Gastrocnemius medialis (tissue), 4 donors: ENCODE results near the gene CALM1. TPM values are rescaled to one million over a fixed set of nuclear protein-coding genes. Genes with fewer than 3 reads are reported as not detected.

Experiments used
- ATAC-seq, 2 donors: fragments of 150-250 bp; one replicate each; pipeline ENCODE4 v1.9.1; 2016
- DNase-seq, 2 donors: peaks; one replicate each; pipeline ENCODE4 v3.0.0-alpha.2; 2019
- H3K27ac ChIP-seq, 4 donors: fragments of 200-600 bp; sonication (generic); 1 replicate in 1 of 4; 2 replicates in 3 of 4; pipeline ENCODE4 v1.5.1; 2016 to 2018; ENCODE audit warnings: mild to moderate bottlenecking in 2 of 4, moderate library complexity in 1 of 4
- H3K27me3 ChIP-seq, 3 donors: fragments of 200-600 bp; sonication (generic) in 2 of 3; 1 replicate in 1 of 3; 2 replicates in 2 of 3; pipeline versions ENCODE4 v1.5.1 to v1.6.0; 2016 to 2019; ENCODE audit warnings: mild to moderate bottlenecking in 1 of 3, moderate library complexity in 1 of 3
- H3K36me3 ChIP-seq, 2 donors: fragments of 200-600 bp; sonication (generic) in 1 of 2; one replicate each; pipeline ENCODE4 v1.5.1; 2017 to 2018
- H3K4me1 ChIP-seq, 2 donors: fragments of 200-600 bp; sonication (generic) in 1 of 2; one replicate each; pipeline ENCODE4 v1.5.1; 2016 to 2017; ENCODE audit warnings: mild to moderate bottlenecking in 2 of 2
- H3K4me3 ChIP-seq, 4 donors: fragments of 200-600 bp; sonication (generic) in 3 of 4; 1 replicate in 1 of 4; 2 replicates in 3 of 4; pipeline ENCODE4 v1.5.1; 2016 to 2019; ENCODE audit warnings: mild to moderate bottlenecking in 2 of 4
- H3K9me3 ChIP-seq, 3 donors: fragments of 200-600 bp; sonication (generic) in 2 of 3; 1 replicate in 1 of 3; 2 replicates in 2 of 3; pipeline ENCODE4 v1.5.1; 2016 to 2019
- POLR2A ChIP-seq, 2 donors: fragments of 450-650 bp; IDR thresholded peaks; one replicate each; pipeline ENCODE4 v1.6.1; 2017; ENCODE audit warnings: antibody characterized with exemption in 2 of 2, mild to moderate bottlenecking in 2 of 2, moderate library complexity in 2 of 2
- in situ Hi-C, 4 donors: fragments of 200-750 bp; cut with MboI; loops; one replicate each; pipeline versions ENCODE4 v1.15.0 to v1.8.0; 2017; ENCODE audit warnings: low sequenced_read_pairs in 4 of 4
- intact Hi-C: fragments of 100-400 bp; cut with DNase I; formaldehyde crosslinking; loops from one replicate; pipeline ENCODE4 v1.15.1; 2023; ENCODE audit warnings: low total_unique reads
- total RNA-seq, 4 donors: library from RNA; depleted of rRNA; stranded (reverse); fragments of >200 nt; gene quantifications; one replicate each; pipeline versions ENCODE4 v1.1.0 to v1.2.3, GENCODE V29; 2016
- TF ChIP-seq, protein P1 (sequence below), 5 experiments: fragments of 450-650 bp in 3 of 5; fragments of 200-600 bp in 2 of 5; sonication (generic) in 2 of 5; IDR thresholded peaks in 4 of 5; conservative IDR thresholded peaks in 1 of 5; 1 replicate in 4 of 5; 2 replicates in 1 of 5; pipeline ENCODE4 v1.5.1; 2016 to 2019; ENCODE audit warnings: antibody characterized with exemption in 5 of 5, mild to moderate bottlenecking in 3 of 5, moderate library complexity in 3 of 5

CALM1 gene
- total RNA-seq, 4 donors from 2014 or later: 466 to 1,278 (median 1,009) TPM

DNA sequence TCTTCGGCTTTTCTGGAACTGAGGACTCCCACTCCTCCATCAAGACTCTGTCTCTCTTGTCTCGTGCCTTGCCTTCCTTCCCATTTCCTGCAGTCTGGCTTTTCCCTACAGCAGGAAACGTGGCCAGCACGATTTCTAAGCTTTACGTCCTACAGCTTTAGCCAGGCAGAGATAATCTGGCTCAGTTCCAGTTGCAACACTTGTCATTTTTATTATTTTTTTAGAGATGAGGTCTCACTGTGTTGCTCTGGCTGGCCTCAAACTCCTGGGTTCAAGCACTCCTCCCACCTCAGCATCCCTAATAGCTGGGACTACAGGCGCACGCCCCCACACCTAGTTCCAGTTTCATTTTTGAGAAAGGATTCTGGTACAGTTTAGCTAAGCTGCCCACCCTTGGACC is 19.9 kb downstream of the CALM1 start:
- ATAC-seq: no peak
- in situ Hi-C loops (no loop called here), intact Hi-C loops (loop anchor here (5.0 kb wide), 1 partner anchor 41 kb away; no protein-coding TSS in a partner anchor)
- Histone ChIP-seq H3K27ac (no peak overlapping the region), H3K27me3 (no peaks in the 10 kb centered on the region), H3K4me1 (no peaks in the 10 kb centered on the region), H3K36me3 (no peaks in the 10 kb centered on the region), H3K9me3 (no peaks in the 10 kb centered on the region), H3K4me3 (no peak overlapping the region)
- TF ChIP-seq, protein P1, sequence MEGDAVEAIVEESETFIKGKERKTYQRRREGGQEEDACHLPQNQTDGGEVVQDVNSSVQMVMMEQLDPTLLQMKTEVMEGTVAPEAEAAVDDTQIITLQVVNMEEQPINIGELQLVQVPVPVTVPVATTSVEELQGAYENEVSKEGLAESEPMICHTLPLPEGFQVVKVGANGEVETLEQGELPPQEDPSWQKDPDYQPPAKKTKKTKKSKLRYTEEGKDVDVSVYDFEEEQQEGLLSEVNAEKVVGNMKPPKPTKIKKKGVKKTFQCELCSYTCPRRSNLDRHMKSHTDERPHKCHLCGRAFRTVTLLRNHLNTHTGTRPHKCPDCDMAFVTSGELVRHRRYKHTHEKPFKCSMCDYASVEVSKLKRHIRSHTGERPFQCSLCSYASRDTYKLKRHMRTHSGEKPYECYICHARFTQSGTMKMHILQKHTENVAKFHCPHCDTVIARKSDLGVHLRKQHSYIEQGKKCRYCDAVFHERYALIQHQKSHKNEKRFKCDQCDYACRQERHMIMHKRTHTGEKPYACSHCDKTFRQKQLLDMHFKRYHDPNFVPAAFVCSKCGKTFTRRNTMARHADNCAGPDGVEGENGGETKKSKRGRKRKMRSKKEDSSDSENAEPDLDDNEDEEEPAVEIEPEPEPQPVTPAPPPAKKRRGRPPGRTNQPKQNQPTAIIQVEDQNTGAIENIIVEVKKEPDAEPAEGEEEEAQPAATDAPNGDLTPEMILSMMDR (IDR thresholded peaks at IDR 0.05 in 4 of 5, conservative IDR thresholded peaks at IDR 0.05 in 1 of 5): no peak
- TF ChIP-seq POLR2A (IDR thresholded peaks at IDR 0.05): no peak
- DNase-seq: no peak

DNA sequence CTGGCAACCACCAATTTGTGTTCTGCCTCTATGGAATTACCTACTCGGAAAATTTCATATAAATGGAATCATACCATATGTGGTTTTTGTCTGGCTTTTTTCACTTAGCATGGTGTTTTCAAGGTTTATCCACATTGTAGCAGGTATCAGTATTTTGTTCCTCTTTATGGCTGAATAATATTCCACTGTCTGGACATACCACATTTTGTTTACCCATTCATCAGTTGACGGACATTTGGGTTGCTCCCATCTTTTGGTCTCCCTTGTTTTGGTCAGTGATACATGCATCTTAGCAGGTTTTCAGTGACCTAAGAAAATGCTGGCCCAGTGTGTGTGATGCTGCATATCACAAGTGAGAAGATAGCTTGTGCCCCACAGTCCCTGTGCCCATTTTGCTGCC is 21.2 kb downstream of the CALM1 start:
- in situ Hi-C loops: no loop called here
- TF ChIP-seq, protein P1 (IDR thresholded peaks at IDR 0.05 in 4 of 5, conservative IDR thresholded peaks at IDR 0.05 in 1 of 5): no peak
- no peak for TF ChIP-seq POLR2A (IDR thresholded peaks at IDR 0.05)
- no peaks in the 10 kb centered on the region for H3K27me3 ChIP-seq
- no peak overlapping the region for H3K4me3 ChIP-seq
- ATAC-seq (no peak), DNase-seq (no peak)
- intact Hi-C loops: loop anchor here (5.0 kb wide), 1 partner anchor 39 kb away; no protein-coding TSS in a partner anchor
- H3K4me1 ChIP-seq: no peaks in the 10 kb centered on the region
- no peaks in the 10 kb centered on the region for H3K9me3 ChIP-seq
- no peak overlapping the region for H3K27ac ChIP-seq
- no peaks in the 10 kb centered on the region for H3K36me3 ChIP-seq

DNA sequence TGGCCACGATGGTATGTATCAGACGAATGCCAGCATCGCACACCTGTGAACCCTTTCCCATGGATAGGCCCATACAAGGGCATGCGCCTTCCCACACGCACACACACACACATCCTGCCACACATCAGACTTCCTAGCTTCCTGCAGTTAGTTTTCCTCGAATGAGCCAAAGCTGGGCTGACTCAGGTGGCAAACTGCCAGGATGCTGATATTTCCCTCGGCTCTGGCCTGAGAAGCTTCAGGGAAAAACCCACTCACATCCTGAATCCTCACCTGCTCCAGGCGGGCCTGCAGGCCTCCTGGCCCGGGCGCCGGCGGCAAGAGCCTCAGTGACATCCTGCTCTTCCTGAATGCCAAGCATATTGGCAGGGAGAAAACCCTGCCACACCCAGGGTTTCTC is 22.4 kb downstream of the CALM1 start:
- peak overlapping the region in 2 of 4 donors; percentile 36 to 39 for H3K27ac ChIP-seq
- in situ Hi-C loops: no loop called here
- no peaks in the 10 kb centered on the region for H3K9me3 ChIP-seq
- TF ChIP-seq POLR2A (IDR thresholded peaks at IDR 0.05): no peak
- TF ChIP-seq, protein P1 (IDR thresholded peaks at IDR 0.05 in 4 of 5, conservative IDR thresholded peaks at IDR 0.05 in 1 of 5): no peak
- no peak overlapping the region for H3K4me3 ChIP-seq
- DNase-seq (no peak), ATAC-seq (peak; percentile 44 to 65)
- intact Hi-C loops: loop anchor here (5.0 kb wide), 1 partner anchor 38 kb away; no protein-coding TSS in a partner anchor
- no peaks in the 10 kb centered on the region for H3K4me1 ChIP-seq
- H3K36me3 ChIP-seq: no peaks in the 10 kb centered on the region
- H3K27me3 ChIP-seq: no peaks in the 10 kb centered on the region

DNA sequence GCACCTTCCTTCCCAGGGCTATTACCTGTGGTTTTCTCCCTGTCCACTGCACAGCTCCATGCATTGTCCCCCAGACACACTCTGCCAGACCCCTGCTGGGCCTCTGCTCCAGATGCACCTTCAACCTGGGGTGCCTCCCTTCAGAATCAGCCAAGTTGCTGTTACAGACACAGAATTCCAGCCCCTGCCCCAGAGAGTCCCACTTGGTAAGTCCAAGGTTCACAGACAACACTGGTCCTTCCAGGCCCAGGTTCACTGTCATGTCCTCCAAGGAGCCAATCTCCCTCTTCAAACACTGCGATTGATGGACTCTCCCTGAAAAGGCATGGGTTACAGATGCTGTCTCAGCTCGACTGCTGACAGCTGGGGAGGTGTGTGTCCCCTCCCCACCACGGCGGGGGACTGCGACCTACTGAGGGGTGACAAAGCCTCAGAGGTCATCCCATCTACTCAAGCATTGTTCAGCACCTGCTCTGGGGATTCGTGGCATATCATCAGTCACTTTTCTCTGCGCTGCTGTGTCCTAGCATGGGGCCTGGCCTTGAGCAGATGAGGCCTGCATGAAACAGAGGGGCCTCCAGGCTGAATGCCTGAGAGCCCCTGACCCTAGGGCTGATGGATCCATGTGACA is 24.3 kb downstream of the CALM1 start:
- Histone ChIP-seq H3K27ac (no peak overlapping the region), H3K36me3 (no peaks in the 10 kb centered on the region), H3K4me3 (no peak overlapping the region), H3K27me3 (no peaks in the 10 kb centered on the region), H3K9me3 (no peaks in the 10 kb centered on the region), H3K4me1 (no peaks in the 10 kb centered on the region)
- in situ Hi-C loops: no loop called here
- intact Hi-C loops: no loop called here
- TF ChIP-seq, protein P1 (IDR thresholded peaks at IDR 0.05 in 4 of 5, conservative IDR thresholded peaks at IDR 0.05 in 1 of 5): no peak
- ATAC-seq (no peak), DNase-seq (no peak)

DNA sequence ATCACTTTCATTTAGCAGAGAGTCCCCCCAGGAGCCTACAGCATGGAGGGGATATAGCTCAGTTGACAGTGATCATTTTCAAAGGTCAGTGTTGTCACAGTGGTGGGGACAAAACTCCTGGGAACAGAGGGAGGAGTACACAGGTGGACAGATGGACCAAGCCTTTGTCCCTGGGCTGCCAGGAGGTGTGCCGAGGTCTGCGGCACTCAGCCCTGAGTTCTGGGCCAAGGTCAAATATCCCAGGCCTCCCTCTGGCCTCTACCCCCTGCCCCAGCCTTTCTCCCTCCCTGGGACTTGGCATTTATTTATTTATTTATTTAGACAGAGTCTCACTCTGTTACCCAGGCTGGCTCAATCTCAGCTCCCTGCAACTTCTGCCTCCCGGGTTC is 24.8 kb downstream of the CALM1 start:
- DNase-seq (no peak), ATAC-seq (no peak)
- Histone ChIP-seq H3K36me3 (no peaks in the 10 kb centered on the region), H3K4me1 (peaks cover under 1 to 3% of the 10 kb centered on the region in 2 donors), H3K4me3 (no peak overlapping the region), H3K9me3 (no peaks in the 10 kb centered on the region), H3K27me3 (no peaks in the 10 kb centered on the region), H3K27ac (no peak overlapping the region)
- TF ChIP-seq, protein P1 (IDR thresholded peaks at IDR 0.05 in 4 of 5, conservative IDR thresholded peaks at IDR 0.05 in 1 of 5): no peak
- TF ChIP-seq POLR2A (IDR thresholded peaks at IDR 0.05): no peak
- in situ Hi-C loops: no loop called here
- intact Hi-C loops: no loop called here
